Measurements from ENCODE around the gene SPOP.

Gene SPOP

DNA sequence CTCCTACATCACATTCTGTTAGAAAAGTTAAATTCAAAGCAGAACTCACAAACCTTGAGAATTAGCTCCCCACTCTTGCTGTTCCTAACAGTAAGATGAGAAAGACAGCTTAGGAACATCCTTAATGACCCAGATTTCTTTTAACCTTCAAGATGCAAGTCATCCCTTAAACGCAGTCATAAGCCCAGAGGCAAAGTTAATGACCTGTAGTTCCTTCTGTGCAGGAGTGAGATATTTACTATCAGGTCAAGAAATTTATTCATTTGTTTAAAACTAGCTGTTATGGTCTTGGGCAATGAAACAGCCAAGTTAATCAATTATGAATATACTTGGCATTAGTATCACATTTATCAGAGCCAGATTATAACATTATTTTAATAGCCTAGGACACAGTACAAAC, 65.2 kb downstream of the SPOP start:
- DNase-seq = no peak

DNA sequence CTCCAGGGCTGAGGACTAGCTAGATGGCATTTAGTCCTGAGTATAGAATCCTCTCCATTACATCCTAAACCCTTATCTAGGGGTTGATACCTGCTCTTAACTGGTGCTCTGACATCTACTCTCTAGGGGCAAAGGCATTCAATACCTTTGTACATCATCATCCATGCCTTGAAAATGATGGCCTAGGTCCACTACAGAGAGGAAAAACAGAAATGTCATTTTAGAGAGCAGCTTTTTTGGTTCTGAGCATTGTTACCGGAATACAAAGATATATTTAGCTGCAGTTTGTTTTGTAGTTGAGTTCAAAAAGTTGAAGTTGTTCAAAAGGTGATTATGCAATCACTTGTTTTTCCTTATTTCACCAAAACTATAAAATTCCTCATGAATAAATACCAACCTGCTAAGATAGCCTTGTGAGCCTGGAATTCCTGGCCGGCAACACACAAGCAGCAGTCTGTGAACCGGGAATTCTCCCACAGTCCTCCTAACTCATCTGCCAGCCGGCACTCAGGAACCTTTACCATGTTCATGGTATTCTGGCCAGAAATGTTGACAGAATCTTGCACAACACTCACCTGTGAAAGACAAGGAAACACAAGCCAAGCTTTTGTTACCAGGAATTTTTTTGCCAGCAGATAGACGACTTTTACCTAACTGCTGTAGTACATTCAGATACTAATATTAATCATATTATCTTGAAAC, 66.9 kb downstream of the SPOP start:
- no peak for DNase-seq

DNA sequence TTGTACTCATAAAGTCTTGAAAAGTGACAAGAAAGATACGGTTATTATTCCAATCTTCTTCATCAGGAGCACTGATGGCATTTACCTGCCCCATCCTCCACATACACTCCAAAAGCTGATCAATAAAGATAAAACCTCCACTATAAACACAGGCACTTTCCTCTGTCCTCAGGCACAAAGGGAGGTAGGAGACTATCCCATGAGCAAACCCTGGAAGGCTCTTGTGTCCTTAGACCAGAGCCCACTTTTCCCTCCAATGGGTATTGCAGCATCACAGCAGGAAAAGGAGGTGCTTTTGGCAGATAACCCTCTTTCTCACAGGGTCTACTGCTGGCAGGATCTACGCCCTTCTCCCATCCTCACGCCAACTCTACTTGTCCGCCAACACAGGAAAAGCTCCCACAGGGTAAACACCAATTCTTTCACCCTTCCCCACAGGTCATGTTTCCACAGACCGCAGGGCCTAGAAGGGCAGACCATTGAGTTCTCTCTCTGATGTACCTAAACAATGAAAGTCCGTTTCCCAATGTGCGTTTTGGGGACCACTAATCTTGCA, 73.5 kb downstream of the SPOP start:
- no peak for DNase-seq

DNA sequence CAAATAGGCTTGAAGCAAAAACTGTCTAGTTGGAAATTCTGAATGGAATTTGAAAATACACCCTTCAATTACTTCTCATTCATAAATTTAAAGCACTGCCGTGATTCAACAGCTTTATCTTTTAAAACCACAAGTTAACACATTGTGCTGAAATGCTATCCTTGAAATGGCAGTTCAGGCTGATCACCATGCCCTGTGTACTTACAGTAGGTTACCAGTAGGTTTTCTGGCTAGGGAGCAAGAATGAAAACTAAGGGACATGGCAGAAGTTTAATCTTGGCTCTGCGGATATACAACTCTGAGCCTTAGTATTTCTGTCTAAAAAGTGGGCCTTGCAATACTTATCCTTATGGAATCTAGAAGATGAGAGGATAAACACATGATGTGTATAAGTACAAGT, 74.2 kb downstream of the SPOP start:
- DNase-seq = no peak

DNA sequence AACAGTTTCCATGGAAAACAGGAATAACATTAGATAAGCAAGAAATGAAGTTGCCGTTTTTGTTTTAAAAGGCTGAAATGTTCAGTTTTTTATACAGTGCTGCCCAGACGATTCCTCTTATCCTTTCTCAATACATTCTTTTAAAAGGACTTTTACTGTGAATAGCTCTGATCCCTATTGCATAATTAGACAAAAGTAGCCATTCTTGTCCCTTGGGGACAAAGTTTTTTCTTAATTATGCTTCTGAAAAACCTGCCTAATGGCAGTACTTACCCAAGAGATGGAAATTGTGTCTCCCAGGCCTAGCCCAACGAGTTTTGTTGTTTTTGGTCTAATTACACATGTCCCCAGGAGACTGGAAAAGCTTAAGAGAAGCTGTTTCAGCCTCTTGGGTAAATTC, 74.7 kb downstream of the SPOP start:
- DNase-seq = no peak

DNA sequence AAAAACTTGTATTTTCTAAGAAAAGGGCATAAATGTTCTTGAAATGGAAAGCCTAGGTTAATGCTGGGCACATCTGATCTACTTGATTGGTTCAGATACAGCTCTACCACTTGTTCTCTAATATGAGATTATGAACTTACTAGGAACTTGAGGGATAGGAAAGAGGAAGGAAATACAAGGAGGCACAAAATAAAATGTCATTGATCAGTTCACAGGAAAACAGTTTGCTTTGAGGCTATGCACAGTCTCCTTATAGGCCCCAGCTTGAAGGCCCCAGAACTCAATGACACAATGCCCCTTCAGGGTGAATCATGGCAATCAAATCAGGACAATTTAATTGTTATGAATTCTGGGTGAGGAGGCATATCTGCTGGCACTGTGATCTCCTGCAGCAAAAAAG, 75.1 kb downstream of the SPOP start:
- DNase-seq = no peak

DNA sequence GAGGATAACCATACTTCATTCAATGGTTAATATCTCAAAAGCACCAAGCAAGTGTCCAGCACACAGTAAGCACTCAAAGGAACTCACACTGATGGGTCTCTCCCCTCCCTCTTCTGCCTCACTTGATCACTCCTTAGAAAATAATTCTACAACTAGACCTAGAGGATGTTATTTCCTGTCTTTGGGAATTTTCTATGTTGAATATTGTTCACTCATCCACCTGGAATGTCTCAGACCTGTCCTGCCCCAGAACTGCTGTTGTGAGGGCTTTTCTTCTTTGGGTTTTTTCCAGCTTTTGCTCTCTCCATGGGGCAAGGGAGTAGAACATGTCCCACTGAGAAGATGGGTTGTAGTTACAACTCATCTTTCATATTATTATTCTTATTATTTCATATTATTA, 76.9 kb downstream of the SPOP start:
- DNase-seq = no peak

DNA sequence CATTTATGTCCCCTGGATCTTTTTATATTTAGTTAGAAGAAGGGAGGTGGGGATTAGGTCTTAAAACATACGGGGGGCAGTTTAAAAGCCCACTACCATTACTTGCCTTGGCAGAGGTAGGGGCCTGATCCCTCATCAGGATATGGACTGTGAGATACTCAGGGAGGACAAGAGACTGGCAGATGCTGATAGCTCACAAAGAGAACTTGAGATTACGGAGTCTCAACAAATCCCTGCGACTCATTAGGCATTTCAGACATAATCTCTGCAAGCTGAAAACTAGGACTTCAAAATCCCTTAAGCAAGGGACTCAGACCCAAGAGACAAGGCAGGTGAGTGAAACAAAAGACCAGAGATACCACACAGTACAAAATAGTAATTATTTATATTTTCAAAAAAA, 79.0 kb downstream of the SPOP start:
- no peak for DNase-seq

DNA sequence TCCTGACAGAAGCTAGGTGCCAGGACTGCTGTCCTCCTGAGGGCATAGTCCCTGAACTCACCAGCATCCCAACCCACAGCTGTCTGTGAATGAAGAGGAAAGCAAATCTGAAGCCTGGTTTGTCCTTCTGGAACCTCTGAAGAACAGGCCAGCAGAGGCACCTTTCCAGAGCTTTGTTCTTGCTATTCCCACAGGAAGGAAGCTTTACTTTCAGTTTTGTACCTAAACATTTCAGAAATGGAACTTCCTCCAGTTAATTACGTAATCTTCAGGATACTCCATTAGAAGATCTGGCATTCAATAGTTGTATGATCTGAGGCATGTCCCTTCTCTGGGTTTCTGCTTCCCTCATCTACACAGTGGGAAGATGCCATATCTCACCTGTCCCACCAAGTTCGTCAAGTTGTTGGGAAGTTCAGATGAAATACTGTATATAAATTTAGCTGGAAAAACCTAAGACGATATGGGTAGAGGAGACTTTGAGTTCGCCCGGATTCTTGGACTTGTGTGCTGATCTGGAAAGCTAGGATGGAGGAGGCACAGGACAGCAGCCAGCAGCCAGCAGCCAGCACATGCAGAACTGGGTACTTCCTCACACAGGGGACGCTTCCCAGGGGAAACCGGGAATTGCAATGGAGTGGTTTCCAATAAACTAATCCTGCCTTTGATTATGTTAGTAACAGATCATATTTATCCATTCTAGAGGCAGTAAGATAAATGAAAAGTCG, 79.8 kb downstream of the SPOP start:
- DNase-seq = no peak

DNA sequence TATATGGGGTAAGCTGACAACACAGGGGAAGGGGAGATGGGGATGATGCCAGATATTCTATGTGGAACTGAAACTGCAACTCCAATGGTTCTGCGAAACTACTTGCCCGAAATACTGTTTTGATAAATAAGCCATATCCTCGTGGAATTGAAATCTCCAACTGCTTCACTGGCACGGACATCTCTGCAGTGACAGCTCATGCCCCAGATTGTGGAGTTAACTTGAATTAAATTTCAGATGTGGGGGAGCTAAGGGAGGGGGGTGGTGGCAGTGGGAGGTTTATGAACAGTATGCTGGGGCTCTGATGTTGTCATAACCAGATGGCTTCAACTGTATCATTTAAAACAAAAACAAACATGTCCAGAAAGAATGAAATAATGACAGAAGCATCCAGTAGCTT, 80.5 kb downstream of the SPOP start:
- no peak for DNase-seq

DNA sequence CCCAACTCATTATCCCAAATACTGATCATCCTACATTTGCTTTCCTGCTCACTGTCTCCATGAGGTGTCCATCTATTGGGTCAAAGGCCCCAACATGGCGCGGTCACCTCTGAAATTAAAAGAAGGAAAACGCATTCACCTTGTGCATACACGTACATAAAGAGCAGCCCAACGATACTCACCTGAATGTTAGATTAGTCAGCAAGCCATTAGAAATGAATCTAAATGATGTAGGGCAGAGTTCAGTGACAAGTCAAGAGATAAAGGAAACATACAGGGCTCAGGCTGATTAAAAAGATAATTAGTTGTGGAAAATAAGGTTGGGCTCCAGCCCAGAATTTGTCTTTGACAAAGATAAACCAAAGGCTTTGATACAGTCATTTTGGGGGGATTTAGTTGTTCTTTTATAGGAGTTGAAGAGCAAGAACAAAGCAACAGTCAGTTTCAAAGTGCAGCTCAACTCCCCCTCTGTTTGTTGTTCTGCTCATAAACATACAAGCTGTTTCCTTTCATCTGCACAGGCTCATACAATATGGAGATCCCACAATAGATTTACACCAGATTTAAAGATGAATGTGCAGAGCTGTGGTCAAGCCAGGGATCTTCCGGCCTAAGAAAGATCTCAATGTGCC, 81.2 kb downstream of the SPOP start:
- DNase-seq = no peak

DNA sequence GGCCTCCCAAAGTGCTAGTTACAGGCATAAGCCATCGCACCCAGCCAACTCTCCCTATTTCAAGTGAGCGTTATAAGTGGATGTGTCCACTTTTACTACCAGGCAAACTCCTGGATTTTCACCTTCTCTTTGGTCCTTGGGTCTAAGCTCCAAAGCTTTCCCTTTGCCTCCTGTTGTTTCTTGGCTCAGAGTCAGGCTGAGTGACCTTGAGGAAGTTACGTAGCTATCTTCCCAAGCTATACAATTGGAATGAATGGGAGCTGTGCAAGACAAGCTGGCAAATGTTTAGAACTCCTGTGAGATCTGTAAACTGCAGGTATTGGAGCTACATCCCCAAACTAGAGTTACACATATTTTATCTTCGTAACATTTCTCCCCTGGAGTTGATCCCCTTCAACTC, 81.9 kb downstream of the SPOP start:
- no peak for DNase-seq

DNA sequence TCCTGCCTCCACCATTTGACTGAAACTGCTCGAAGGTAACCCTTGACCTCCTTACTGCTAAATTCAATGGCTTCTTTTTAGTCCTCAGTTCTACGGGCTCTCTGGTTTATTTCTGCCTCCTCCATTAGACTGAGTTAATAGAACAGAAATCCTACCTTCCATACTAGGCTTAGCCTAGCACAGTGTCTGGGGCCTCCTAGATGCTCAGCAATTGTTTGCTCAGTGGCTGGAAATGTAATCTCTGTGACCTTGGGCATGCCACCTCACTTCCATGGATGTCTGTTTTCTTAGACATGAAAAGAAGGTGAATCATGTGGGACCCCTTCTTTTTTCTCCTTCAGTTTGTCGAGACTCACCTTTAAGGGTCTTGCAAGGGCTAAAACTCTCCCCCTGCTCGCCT, 82.6 kb downstream of the SPOP start:
- no peak for DNase-seq

DNA sequence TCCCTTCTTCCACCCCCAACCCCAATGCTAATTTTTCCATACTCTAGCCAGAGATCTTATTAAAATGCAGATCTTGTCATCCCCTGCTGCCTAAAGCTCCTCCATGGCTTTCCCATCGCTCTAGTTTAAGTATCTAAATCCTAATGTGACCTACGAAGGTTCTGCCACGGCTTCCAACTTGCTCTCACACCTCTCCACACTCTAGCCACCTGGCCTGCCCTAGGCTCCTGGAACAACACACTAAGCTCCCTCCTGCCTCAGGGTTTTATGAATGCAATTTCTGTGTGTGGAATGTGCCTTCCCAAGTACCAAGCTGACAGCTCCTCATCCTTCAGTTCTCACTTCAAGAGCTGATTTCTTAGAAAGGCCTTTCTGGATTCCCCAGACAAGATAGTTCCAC, 85.6 kb downstream of the SPOP start:
- no peak for DNase-seq

DNA sequence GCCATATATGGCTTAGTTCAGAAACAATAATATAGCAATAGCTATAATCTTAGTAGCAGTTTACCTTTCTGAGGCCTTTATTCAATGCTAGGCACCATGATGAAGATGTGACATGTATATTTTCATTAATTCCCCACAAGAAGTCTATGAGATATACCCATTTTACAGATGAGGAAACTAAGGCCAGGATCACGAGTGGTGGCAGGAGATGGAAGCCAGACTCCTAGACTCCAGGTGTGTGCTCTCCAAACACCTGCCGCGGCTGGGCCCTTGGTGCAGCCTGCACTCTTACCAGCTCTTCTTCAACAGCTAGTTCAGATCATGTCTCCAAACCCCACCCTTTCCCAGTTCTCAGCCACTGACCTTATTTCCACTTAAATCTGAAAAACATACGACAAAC, 87.0 kb downstream of the SPOP start:
- DNase-seq = no peak

DNA sequence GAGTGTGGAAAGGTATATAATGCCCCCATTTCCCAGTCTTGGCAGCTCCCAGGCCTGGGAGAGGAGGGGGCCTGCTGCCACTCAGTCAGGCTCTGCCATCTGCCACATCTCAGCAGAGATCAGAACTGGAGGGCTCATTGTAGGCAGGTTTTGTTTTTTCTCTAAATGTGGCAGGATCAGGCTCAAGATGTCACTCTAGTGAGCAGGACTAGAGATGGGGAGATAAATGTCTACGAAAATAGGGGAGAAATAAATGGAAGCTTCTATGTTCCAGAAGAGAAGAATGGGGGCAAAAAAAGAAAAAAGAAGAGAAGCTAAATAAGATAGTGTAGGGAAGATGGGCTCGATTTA, 88.3 kb downstream of the SPOP start:
- no peak for DNase-seq

DNA sequence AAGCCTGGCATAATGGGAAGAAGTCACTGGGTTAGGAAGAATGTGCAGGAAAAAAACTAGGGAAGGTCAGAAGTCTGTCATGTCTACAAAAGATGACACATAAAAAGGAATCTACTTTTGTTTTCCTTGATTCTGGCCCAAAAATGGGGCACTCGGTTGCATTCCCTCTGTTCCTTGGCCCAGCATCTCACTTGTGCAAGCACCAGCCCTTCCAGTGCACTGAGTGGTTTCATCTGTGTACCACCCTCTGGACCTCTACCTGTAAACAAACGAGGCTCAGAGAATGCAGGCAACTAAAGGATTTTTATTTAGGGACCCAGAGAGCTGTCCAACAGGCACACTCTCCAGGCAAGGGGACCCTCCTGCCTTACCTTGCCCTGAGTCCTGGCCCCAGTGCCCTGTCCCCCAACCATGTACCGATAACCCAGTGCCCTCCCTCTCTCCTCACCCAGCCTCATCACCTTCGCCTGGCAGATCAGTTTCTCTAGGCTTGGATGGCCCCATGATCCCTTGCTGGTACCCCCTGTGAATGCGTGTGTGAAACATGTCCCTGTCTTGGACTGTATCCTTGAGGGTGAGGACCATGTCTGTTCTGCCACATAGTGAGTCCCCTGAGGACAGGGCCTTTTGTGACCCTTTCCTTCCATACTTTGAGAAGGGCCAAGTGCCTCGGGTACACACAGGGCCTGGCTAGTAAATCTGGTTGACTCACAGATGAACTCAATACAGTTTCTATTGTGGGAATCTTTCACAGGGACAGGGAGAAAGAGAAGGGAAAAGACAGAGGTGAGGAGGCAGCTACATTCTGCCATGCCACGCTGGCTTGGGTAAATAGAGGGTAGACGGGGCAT, 88.9 kb downstream of the SPOP start:
- DNase-seq = no peak

DNA sequence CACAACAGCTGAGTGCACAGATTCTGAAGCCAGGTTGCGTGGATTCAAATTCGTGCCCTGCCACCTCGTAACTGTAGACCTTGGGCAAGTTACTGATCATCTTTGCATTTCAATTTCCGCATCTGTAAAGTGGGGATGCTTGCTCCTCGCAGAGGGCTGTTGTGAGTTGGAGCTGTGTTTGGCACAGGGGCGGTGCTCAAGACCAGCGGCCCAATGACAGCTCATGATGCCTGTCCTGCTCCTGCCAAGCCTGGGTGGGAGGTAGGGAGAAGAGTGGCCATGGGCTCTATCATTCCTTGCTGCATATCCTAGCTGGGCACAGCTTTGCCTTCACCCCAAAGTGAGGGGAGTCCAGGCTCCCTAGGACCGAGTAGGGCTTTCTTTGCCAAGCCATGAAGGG, 89.6 kb downstream of the SPOP start:
- DNase-seq = no peak

DNA sequence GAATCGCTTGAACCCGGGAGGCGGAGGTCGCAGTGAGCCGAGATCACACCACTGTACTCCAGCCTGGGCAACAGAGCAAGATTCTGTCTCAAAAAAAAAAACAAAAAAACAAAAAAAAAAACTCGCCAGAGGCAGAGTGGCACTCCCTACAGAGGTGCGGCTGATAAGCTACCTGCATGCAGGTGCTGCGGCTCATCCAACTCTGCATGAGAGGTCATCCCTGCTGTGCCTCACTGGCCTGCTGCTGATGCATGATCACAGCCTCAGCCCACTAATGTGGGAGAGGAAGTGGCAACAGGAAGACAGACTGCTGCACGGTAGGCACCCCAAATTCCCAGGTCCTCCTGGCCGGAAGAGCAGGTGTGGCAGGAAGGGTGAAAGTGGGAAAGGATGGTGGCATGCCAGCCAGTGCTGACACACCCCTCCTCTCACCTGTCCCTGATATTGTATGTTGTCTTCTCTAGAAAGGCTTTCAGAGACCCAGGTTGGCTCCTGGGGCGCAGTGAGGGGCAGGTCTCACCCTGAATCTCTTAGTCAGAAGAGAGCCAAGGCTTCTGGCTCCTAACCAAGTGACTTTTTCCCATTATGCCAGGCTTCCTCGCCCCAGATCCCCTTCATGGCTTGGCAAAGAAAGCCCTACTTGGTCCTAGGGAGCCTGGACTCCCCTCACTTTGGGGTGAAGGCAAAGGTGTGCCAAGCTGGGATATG, 90.4 kb downstream of the SPOP start:
- no peak for DNase-seq

DNA sequence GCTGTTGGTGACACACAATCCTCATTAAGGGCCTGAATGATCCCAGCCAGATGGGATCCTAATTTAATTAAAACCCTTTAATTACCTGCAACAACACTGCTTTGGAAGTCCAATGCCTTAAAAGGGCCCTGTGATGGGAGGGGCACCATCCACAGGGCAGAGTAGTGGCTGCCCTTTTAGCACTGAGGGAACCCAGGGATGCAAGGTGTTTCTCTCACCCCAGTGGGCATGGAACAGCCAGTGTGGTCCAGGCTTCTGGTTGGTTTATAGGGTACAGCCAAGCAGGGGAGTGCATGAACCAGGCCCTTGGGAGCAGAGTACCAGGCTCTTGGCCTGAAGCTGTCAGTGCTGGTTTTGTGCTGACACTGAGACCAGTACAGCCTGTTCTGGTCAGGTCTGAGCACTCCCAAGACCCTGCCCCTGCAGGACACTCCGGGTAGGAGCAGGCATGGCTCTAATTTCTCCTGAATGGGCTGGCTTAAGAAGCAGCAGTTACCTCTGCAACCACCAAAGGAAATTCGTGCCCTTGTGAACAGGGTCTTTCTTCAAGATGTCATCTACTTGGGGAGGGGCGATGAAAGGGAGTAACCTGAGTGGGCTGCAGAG, 92.4 kb downstream of the SPOP start:
- DNase-seq = no peak

DNA sequence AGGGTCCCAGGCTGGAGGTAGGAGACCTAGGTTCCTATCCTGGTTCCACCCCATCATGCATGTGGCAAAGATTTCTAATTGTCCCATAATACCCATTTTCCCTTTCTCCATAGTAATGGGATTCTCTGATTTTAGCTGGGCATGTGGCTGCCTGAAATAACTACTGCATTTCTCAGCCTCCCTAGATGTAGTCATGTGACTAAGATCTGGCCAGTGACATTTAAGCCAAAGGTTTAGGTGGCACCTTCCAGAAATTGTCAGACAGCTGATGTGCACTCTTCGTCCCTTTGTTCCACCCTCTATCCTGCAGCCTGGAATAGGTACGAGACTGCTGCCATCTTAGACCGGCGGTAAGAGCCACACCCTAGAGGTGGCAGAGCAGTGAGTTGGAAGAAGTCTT, 94.0 kb downstream of the SPOP start:
- DNase-seq = no peak

DNA sequence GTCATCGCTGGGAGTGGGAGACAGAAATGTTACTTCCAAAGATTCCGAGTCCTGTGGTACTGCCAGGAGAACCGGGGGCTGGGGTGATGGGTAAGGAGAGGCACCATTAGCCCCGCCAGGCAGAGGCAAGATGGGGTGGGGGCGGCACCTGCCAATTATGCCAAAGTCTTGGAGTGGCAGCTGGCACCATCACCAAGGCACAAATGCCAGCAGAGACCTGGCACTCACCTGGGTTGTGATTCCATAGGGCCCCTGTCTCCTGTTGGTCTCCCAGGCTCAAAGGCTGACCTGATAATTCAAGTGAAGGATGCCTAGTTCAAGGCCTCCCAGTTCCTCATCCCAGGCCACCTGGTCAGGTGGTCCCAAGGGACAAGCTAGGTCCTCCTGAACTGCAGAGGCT, 94.7 kb downstream of the SPOP start:
- DNase-seq = no peak

Data from activated gamma-delta T cell (primary cell).